GM18499 (cell line): ENCODE results near the gene RFWD3.

Source experiments
- ATAC-seq: cut with Tn5 transposase; IDR thresholded peaks from one replicate; pipeline ENCODE4 v1.9.1; 2021; ENCODE audit warnings: moderate number of reproducible peaks; ENCODE audit not compliant: insufficient read depth, unreplicated experiment

Gene RFWD3, protein sequence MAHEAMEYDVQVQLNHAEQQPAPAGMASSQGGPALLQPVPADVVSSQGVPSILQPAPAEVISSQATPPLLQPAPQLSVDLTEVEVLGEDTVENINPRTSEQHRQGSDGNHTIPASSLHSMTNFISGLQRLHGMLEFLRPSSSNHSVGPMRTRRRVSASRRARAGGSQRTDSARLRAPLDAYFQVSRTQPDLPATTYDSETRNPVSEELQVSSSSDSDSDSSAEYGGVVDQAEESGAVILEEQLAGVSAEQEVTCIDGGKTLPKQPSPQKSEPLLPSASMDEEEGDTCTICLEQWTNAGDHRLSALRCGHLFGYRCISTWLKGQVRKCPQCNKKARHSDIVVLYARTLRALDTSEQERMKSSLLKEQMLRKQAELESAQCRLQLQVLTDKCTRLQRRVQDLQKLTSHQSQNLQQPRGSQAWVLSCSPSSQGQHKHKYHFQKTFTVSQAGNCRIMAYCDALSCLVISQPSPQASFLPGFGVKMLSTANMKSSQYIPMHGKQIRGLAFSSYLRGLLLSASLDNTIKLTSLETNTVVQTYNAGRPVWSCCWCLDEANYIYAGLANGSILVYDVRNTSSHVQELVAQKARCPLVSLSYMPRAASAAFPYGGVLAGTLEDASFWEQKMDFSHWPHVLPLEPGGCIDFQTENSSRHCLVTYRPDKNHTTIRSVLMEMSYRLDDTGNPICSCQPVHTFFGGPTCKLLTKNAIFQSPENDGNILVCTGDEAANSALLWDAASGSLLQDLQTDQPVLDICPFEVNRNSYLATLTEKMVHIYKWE

DNA sequence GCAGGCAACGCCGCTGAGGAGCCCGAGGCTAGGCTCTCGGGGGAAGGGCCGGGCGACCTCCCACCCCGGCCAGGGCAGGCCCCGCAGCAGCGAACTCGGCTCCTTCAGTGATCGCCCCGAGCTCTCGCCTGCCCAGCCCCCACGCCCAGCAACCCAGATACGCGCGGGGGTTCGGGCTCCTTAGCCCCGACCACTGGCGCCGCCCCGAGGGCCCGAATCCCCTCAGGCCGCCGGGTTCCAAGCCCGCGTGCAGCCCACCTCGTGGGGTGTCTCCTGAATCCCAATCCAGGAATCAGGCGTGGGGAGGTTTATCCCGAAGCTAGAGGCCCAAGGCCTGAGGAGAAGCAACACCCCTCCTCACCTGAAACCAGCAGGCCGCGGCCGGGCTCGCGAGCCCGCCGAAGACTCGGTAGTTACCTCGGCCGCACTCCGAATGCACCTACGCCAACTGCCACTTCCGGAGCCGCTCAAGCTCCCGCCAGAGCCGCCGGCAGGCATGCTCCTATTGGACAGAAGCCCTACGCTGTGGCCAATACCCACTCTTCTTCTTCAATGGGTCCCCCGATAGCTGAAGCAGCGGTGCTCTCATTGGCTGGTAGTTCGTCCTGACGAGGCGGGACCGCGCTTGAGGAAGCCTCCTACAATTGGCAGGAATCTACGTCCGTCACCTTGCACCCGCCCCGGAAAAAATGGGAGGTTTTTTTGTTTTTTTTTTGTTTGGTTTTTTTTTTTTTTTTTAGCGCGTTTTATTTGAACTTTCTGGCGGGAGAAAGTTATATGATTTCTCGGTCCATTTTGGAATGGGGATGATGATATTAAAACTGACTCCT, at the start of gene RFWD3:
Gene RFWD3, minus strand, starts transcription at position 453 of the 830 bp plus-strand sequence. CDS start 5,428 bp downstream, outside the sequence.
- peak; percentile 99 for ATAC-seq

DNA sequence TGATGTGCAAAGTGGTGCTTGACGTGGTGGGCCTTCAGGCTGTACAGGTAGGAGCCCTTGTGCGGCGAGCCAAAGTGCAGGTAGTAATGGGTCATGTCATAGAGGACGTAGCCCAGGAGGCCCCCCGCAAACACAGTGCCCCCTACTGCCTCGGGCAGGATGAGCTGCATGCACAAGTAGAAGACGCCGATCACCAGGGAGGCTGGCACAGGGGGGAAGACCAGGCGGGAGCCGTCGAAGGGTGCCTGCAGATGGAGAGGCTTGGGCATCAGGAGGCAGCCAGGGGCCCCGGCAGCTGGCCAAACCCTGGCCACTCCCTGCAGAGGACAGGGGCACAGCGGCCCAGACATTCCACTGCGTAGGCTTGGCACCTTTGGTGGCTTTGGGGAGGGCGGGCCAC, 49.7 kb upstream of the RFWD3 start:
- no peak for ATAC-seq

DNA sequence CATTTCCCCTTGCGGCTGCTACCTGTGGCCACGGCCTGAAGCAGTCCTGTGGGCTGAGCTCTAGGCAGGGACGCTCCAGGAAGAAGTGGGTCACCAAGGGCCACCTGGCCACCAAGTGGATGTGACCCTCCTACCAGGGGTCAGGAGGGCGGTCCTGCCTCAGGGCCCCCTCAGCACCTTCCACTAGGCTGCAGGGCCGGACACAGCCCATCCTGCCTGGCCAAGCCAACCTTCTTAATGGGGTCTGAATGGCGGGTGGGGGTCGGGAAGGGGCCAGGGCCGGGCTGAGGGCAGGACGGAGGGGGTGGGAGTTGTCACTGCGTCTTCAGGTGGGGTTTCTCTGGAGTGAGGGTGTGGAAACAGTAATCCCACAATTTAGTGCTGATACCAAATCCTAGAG, 47.2 kb upstream of the RFWD3 start:
- ATAC-seq: no peak

DNA sequence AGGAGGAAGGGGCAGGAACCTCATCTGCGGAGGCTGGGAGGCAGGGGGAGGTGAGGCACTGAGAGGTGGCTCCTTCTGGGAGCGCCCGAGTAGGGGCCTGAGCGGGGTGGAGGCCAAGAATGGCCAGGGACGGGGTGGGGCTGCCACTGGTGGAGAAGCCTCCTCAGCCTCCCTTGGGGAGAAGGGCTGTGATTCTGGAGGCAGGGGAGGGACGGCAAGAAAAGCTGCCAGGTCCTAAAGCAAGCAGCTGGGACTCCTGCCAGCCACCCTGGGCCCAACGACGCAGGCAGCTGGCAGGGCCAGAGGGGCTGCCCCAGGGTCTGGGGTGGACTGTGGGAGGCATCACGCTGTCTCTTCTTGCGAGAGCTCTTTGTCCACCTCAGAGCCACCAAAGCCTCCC, 46.6 kb upstream of the RFWD3 start:
- ATAC-seq: no peak

DNA sequence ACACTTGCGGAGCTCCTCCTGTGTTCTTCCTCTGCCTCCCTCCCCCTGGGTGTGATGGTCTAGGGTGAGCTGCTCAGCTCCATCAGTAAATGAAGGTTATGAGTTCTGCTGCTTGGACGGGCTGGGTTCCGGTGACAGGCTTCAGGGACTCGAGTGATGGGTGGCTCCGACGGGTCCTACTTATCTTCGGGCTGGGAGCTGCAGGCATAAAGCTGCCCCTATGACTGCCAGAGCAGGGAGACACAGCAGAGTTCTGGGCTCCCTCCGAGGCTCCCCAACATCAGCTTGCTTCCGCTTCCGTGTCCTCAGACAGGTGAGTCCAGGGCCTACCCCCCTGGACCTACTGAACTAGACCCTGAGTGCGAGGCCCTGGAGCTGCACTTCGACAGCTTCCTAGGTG, 45.3 kb upstream of the RFWD3 start:
- ATAC-seq: no peak

DNA sequence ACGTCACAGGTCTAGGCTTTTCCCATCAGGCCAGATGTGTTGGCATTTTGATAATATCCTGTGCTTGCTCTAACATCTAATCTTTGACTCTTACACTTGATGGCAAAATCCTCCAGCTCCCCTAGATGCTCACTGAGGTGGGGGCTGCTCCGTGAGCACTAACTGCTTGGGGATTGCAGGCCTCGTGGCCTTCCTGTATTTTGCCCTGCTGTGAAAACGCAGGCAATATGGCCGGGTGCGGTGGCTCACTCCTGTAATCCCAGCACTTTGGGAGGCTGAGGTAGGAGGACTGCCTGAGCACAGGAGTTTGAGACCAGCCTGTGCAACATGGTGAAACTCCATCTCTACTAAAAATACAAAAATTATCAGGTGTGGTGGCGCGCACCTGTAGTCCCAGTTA, 43.7 kb upstream of the RFWD3 start:
- ATAC-seq: no peak

DNA sequence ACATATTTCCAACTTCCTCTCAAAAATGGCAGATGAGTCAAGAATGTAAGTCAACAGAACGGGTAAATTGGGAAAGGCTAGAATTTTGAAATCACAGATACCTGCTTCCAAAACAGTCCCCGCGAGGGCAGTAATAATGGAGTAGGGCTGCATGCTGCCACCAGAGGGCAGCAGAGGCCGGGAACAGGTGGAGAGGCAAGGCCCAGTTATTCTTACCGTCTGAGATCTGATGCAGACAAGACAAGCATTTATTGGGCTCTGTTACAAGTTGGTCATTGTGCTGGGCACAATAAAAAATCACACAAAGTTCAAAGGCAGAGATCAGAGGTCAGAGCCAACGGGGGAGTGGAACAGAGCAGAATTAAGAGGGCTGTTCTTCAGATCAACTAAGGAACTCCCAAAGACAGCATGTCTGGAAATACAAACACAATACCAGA, 42.8 kb upstream of the RFWD3 start:
- ATAC-seq: no peak

DNA sequence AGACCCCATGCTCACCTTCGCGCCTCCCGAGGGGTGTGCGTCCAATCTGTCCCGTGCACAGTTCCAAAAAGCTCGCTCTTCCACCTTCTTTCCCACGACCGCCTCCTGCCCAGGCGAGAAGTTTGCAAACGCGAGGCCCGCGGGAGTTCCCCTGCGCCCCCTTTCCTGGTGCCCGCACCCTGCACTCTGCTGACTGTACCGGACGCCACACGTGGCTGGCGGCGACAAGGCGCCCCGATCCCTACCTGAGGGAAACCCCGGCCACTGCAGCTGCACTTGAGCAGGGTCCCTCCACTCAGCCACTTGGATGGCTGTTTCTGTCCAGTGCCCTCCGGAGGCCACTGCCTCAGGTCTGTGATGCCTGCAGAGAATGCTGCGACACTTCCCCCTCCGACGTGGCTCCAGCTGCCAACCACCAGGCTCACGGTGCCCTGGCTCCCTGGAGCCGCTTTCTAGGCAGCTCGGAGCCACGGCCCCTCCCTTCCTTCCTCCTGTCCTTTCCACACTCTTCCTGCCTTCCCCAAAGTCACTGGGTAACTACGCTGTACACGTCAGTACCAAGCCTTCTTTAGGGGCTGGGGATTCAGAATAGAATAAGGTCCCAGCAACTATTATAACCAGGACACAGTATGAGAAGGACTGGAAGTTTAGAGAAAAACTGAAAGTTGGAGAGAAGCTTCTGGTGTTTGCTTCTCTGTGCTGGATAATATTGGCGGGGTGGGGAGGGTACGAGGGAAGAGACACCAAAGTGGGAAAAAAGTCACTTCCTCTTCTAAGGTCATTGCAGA, 34.0 kb upstream of the RFWD3 start, which contains the start of gene MLKL:
Gene MLKL, minus strand, starts transcription at position 425 of the 788 bp plus-strand sequence. CDS start 5,105 bp downstream, outside the sequence.
- ATAC-seq: no peak

DNA sequence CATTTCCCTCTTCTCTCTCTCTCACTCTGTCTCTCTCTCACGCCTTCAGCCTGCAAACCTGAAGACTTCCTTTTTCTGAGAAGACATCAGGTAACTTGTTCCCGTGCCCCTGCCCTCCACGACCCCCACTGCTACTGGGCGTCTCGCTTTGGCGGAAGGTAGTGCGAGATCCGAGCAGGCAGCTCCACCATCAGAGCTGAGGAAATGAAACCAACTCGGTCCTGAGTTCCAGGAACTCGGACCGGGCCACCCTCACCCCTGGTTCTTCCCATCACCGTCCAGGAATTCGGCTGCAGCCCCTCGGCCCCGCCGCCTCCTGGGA, 33.4 kb upstream of the RFWD3 start:
- ATAC-seq: no peak

DNA sequence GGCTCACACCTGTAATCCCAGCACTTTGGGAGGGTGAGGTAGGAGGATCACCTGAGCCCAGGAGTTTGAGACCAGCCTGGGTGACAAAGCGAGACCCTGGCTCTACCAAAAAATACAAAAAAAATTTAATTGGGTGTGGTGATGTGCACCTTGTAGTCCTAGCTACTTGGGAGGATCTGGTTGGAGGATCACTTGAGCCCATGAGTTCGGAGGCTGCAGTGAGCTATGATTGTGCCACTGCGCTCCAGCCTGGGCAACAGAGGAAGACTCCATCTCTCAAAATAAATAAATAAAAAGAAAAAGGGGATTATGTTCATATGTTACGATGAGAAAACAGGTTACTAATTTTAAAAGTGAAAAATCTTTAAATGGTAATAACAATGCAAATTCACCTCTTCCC, 33.0 kb upstream of the RFWD3 start:
- ATAC-seq: no peak

DNA sequence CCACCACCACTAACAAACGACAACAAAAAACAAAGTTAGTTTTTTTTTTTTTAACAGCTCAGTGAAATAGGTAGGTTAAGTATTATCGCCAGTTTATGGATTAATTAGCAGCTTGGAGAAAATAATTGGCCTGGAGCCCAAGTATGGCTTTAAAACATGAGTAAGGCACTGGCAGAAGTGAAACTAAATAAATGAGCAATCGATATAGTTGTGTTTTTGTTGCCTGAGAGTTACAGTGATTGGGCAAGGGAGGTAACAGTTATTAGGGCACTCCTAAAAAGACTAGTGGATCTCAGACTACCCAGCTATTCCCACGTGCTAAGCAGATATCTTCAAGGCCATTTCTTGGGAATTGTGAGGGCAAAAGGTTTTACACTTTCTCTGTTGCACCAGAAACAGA, 31.5 kb upstream of the RFWD3 start:
- ATAC-seq: no peak

DNA sequence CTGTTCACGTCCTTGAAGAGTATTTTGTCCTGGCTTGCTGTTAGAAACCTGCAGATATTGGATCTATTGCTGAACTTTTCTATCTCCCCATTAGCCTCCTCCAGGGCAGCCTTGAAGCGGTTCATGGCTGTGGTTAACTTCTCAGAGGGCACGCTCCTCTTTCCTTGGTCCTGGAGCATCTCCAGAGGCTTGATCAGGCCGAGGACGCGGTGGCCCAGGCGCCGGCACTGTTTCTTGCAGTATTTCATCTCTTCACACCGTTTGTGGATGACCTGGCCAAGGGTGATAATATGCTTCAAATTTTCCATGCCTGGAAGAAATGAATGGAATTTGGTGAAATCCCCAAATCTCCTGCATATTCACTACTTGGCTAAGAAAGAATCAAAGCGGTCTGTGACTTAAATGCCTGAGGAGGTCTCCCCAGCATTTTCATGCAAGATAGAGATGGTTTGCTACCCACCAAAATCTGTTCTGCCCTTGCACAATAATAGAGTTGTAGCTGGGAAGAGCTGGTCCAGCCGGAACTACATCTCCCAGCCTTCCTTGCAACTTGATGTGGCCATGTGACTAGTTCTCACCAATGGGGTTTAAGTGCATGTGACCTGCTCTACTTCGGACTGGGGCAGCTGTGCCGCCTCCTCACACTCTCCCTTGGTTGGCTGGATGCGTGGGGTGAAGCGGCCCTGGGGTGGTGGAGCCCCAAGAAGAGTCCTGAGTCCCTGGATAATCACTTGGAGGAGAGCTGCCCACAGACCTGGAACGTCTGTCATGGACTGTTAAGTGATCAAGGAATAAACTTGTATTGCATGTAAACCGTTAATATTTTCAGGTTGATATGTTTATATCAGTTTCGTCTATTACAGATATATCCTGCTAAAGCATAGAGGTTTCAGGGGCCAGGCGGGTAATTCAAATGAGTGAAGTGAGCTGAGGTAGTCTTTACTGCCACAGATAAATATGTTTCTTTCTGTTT, 29.1 kb upstream of the RFWD3 start:
- peak; percentile 93 for ATAC-seq

DNA sequence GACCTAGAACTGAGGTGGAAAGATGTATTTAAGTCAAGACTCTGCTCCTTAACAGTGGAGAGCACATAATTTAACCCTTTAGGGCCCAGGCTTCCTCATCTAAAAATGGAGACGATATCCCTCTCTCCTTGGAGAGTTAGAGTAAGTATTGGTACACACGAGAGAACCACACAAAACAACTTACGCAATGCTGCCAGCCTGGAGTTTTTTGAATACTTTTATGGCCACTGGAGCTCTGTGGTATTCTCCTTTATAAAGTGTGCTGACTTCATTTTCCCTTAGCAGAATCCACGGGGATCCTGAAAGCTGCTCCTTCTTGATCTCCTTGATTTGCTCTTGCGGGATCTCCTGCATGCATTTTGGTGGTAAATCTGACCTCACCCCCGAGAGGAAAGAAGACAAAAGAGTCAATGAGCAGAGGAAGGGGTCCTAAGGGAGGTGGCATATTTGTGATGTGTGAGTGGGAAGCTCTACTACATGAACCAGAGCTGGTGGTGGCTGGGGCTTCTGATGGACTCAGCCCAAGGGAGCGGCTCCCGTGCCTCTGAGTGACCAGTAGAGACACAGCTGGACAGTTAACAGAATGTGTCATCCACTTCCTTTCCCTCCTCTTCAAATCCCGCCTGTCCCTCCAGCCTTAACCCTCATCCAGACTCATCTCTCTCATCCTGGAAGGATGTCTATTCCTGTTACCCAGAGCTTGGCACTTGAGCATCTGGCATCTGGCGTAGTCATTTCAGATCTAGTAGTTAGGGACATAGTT, 24.6 kb upstream of the RFWD3 start:
- ATAC-seq: no peak

DNA sequence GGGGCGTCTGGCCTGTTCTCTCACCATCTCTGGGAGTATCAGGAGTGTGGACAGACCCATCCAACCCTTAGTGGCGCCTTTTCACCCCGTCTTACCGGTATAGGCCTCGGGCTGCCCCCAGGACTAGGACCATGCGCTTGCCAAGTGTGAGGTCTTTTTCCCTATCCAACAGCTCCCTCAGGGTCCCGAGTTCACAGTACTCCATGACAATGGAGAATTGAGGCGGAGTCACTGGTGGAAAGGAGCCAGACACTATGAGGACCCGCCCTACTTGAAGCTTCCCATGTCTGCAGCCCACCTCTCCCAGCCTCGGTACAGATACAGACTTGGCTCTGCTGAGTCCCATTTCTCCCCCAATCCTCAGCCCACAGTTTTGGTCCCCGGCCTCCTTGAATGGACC, 15.9 kb upstream of the RFWD3 start:
- ATAC-seq: no peak

DNA sequence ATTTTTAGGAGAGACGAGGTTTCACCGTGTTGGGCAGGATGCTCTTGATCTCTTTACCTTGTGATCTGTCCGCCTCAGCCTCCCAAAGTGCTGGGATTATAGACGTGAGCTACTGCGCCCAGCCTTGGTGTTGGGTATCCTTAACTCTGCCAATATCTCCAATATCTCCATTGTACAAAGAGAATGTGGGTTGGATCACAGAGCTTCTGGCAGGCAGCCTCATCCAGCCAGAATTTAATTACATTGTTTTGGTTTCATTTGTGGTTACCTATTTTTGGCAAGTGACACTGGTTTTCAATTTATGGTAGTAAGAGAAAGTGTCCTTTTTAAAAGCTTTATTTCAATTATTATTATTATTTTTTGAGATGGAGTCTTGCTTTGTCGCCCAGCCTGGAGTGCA, 14.0 kb upstream of the RFWD3 start:
- no peak for ATAC-seq

DNA sequence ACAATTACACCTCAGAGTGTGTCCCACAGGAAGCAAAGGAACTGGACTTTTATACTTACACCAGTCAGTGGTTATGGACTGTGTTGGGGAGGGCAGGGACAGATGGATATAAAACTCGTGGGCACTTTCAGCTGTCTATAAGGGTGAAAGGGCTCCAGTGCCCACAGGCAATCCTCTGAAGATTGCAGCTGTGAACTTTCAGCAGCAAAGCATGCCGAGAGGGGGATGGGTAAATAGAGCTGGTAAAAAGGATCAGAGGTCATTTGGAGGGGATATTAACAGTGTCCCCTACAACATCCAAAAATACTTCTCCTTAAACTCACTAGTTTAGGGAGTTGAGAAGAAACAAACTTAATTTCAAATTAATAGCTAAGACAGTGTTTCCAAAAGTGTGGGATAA, 13.3 kb upstream of the RFWD3 start:
- ATAC-seq: no peak

DNA sequence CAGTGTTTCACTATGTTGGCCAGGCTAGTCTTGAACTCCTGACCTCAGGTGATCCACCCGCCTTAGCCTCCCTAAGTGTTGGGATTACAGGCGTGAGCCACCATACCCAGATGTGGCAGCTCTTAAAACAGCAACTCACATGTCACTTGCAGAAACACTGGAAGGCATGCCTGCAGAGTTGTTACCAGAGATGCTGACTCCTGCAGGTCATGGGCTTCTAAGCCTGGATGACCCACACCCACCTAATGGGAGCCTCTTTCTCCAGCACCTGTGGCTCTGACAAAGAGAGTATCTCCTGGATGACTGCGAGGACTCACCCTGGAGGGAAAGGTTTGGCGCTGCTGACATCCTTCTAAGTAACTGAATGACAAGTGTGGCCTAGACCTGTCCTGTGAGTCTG, 11.2 kb upstream of the RFWD3 start:
- no peak for ATAC-seq

DNA sequence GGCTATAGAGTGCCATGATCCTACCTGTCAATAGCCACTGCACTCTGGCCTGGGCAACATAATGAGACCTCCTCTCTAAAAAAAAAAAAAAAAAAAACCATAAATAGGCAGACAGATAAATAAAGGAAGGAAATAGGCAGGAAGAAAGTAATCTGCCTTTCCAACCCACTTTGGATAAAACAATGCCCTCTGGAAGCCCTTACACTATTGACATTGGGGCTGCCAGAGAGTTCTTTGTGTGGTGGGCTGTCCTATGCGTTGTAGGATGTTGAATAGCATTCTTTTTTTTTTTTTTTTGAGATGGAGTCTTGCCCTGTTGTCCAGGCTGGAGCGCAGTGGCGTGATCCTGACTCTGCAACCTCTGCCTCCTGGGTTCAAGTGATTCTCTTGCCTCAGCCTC, 7.2 kb upstream of the RFWD3 start:
- ATAC-seq: no peak
